ENCODE results near the gene TDRD1. TPM values are rescaled to one million over a fixed set of nuclear protein-coding genes. Genes with fewer than 3 reads are reported as not detected.

Gene TDRD1
- total and polyA plus RNA-seq, 2 experiments from 2014 or later = not detected

GRCh38 chr10:114281006-114281405 is 101.9 kb downstream of the TDRD1 start:
- TF ChIP-seq EZH2 (IDR thresholded peaks at IDR 0.05; ENCODE audit: insufficient read depth, poor library complexity, severe bottlenecking) (no peak), EZH2phosphoT487 (IDR thresholded peaks at IDR 0.05; ENCODE audit: insufficient read depth, low read depth) (no peak)
- Histone ChIP-seq H3K79me2 (ENCODE audit: insufficient read depth) (no peaks in the 10 kb centered on the region), H3K27me3 (replicated peaks; ENCODE audit: insufficient read depth) (peaks cover 17% of the 10 kb centered on the region), H3K9me2 (ENCODE audit: insufficient read depth) (no peaks in the 10 kb centered on the region), H3K9ac (no peak overlapping the region), H4K20me1 (ENCODE audit: insufficient read depth) (no peaks in the 10 kb centered on the region), H3K4me3 (no peak overlapping the region), H3K4me2 (ENCODE audit: unreplicated experiment) (no peak overlapping the region), H3K9me3 (ENCODE audit: low read depth) (no peaks in the 10 kb centered on the region), H3K27ac (no peak overlapping the region), H2AFZ (no peak overlapping the region), H3K4me1 (ENCODE audit: insufficient read depth) (no peaks in the 10 kb centered on the region), H3K36me3 (ENCODE audit: low read depth) (no peaks in the 10 kb centered on the region), H3F3A (ENCODE audit: insufficient read depth) (no peaks in the 10 kb centered on the region)
- no peak for DNase-seq
- in situ Hi-C loops (cut with MboI) = no loop called here
- 61 to 73% methylated on average over 6 of the region's 7 CpGs for WGBS, 2 experiments (ENCODE audit: low coverage in 1 of 2, low lambda C conversion rate in 2 of 2, missing lambda C conversion rate in 2 of 2)

DNA sequence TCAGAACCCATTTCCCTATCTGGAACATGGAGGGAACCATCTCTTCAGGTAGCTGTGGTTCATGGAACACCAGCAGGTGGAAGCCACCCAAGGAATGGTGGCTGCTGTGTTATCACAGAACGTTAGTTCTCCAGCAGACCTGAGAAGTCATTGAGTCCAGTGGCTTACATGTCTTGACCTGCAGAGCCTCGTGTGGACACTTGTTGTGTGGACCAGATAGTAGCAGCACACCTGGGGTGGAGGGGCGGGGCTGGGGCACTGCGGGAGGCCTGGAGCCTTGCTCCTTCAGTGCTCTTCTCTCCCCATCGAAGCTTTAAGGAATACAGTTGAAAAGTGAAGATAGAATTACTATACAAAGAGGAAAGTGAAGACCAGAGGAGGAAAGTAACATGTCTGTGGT is 102.3 kb downstream of the TDRD1 start:
- H3K9me3 ChIP-seq (ENCODE audit: low read depth) = no peaks in the 10 kb centered on the region
- H3F3A ChIP-seq (ENCODE audit: insufficient read depth) = no peaks in the 10 kb centered on the region
- no peaks in the 10 kb centered on the region for H3K4me1 ChIP-seq (ENCODE audit: insufficient read depth)
- H3K4me2 ChIP-seq (ENCODE audit: unreplicated experiment) = no peak overlapping the region
- no peaks in the 10 kb centered on the region for H3K36me3 ChIP-seq (ENCODE audit: low read depth)
- H3K27me3 ChIP-seq (replicated peaks; ENCODE audit: insufficient read depth) = peaks cover 17% of the 10 kb centered on the region
- no peaks in the 10 kb centered on the region for H3K79me2 ChIP-seq (ENCODE audit: insufficient read depth)
- H3K27ac ChIP-seq = no peak overlapping the region
- H3K9me2 ChIP-seq (ENCODE audit: insufficient read depth) = no peaks in the 10 kb centered on the region
- TF ChIP-seq EZH2phosphoT487 (IDR thresholded peaks at IDR 0.05; ENCODE audit: insufficient read depth, low read depth) = no peak
- no peak for TF ChIP-seq EZH2 (IDR thresholded peaks at IDR 0.05; ENCODE audit: insufficient read depth, poor library complexity, severe bottlenecking)
- H4K20me1 ChIP-seq (ENCODE audit: insufficient read depth) = no peaks in the 10 kb centered on the region
- H3K9ac ChIP-seq = no peak overlapping the region
- no peak overlapping the region for H3K4me3 ChIP-seq
- 56 to 57% methylated on average over 5 of the region's 5 CpGs for WGBS, 2 experiments (ENCODE audit: low coverage in 1 of 2, low lambda C conversion rate in 2 of 2, missing lambda C conversion rate in 2 of 2)
- in situ Hi-C loops (cut with MboI) = no loop called here
- no peak for DNase-seq
- no peak overlapping the region for H2AFZ ChIP-seq

MicroRNA genes within 50 kb of the gene (microRNA counts, 767-probe panel; counts per million panel counts)
- 447 counts per million, percentile 86 among the panel's probes with 10 or more counts for microRNA hsa-miR-2110

Small RNA genes lying within 50 kb of the gene (small RNA-seq; reads per million reads assigned to genes)
- not detected for gene RF02277 (ENCODE audit: low read depth, low replicate concordance)

Other genes with a start within 250 kb of the TDRD1 start
- not detected in 2 replicates for gene ADRB1, start 135.5 kb upstream of the TDRD1 start, total RNA-seq (2014; rRNA removed; shearing (Covaris generic))
- gene ADRB1, start 135.5 kb upstream of the TDRD1 start, polyA plus RNA-seq (2016; fragmentation: Nextera tagmentation; extraction: Ambion mirVana) = not detected in 2 replicates
- gene CCDC186, start 5.2 kb upstream of the TDRD1 start, total RNA-seq (2014; rRNA removed; shearing (Covaris generic)) = 9.8 and 12.3 TPM in 2 replicates
- 7.4 and 8.6 TPM in 2 replicates for gene CCDC186, start 5.2 kb upstream of the TDRD1 start, polyA plus RNA-seq (2016; fragmentation: Nextera tagmentation; extraction: Ambion mirVana)
- gene VWA2, start 59.9 kb downstream of the TDRD1 start, total RNA-seq (2014; rRNA removed; shearing (Covaris generic)) = not detected in 2 replicates
- not detected in 2 replicates for gene VWA2, start 59.9 kb downstream of the TDRD1 start, polyA plus RNA-seq (2016; fragmentation: Nextera tagmentation; extraction: Ambion mirVana)
- not detected in 2 replicates for gene AFAP1L2, start 225.1 kb downstream of the TDRD1 start, total RNA-seq (2014; rRNA removed; shearing (Covaris generic))
- gene AFAP1L2, start 225.1 kb downstream of the TDRD1 start, polyA plus RNA-seq (2016; fragmentation: Nextera tagmentation; extraction: Ambion mirVana) = not detected in 2 replicates